ENCODE results near the gene UBE2E3. TPM values are rescaled to one million over a fixed set of nuclear protein-coding genes. Genes with fewer than 3 reads are reported as not detected.
A peak's percentile ranks its signal among the peaks of the same experiment; 100 is the strongest.

Gene UBE2E3
- total RNA-seq, 2 experiments from 2014 or later: 25.8 to 29.5 TPM

GRCh38 chr2:181041661-181042060, 61.3 kb downstream of the UBE2E3 start:
- intact Hi-C loops (cut with micrococcal nuclease): no loop called here
- Mint-ChIP-seq H3K4me3 (no peak overlapping the region), H3K27me3 (ENCODE audit: low read depth) (no peaks in the 10 kb centered on the region), H3K36me3 (ENCODE audit: low read depth) (no peaks in the 10 kb centered on the region), H3K4me1 (ENCODE audit: low read depth) (peaks cover 9% of the 10 kb centered on the region), H3K9me3 (no peaks in the 10 kb centered on the region), H3K27ac (no peak overlapping the region)
- CTCF ChIA-PET: interaction anchor here (0.6 kb wide), 2 partner anchors 30 to 44 kb away, joined by 3 read pairs; no protein-coding TSS in a partner anchor
- DNase-seq: peak; percentile 8

DNA sequence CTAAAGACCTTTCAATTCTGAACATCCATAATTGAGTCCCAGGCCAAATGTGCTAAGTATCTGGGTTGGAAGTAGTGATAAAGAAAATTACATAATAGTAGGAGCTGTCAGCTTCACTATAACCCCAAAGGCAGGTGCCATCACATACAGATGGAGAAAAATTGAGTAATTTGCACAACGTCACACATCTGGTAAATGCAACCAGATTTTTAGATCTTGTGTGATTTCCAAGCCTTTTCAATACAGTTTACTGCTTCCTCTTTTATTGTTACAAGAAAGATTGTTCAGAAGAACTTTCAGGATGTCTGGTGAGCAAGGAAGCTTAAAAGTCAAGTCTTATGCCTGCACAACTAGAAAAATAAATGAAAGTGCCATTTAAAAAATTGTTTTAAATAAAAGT, 62.3 kb downstream of the UBE2E3 start:
- intact Hi-C loops (cut with micrococcal nuclease): no loop called here
- CTCF ChIA-PET: no interaction called here
- peaks cover 5% of the 10 kb centered on the region for H3K4me1 Mint-ChIP-seq (ENCODE audit: low read depth)
- no peak overlapping the region for H3K27ac Mint-ChIP-seq
- H3K4me3 Mint-ChIP-seq: no peak overlapping the region
- no peaks in the 10 kb centered on the region for H3K27me3 Mint-ChIP-seq (ENCODE audit: low read depth)
- H3K36me3 Mint-ChIP-seq (ENCODE audit: low read depth): no peaks in the 10 kb centered on the region
- H3K9me3 Mint-ChIP-seq: no peaks in the 10 kb centered on the region
- no peak for DNase-seq

DNA sequence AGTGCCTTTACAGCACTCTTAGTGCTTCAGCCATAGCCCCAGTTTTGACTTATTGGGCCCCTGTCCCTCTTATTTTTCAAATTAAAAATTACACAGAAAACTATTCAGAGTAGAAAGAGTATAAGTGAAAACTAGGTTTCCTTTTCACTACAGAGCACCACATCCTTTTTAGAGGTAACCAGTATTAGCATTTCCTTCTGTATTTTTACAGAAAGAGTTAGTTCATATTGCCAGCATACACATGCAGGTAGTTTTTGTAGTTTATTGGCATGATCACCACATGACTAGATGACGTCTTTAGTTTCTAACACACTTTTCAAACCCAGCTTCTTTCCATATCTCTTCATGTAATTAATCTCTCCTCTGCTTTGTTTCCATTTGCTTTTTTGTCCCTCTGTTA, 66.4 kb downstream of the UBE2E3 start:
- no peak overlapping the region for H3K4me3 Mint-ChIP-seq
- no peaks in the 10 kb centered on the region for H3K36me3 Mint-ChIP-seq (ENCODE audit: low read depth)
- no peaks in the 10 kb centered on the region for H3K27me3 Mint-ChIP-seq (ENCODE audit: low read depth)
- no peak overlapping the region for H3K27ac Mint-ChIP-seq
- no peaks in the 10 kb centered on the region for H3K9me3 Mint-ChIP-seq
- CTCF ChIA-PET: interaction anchor here (1.2 kb wide), 1 partner anchor 10 kb away, joined by 3 read pairs; no protein-coding TSS in a partner anchor
- peaks cover 2% of the 10 kb centered on the region for H3K4me1 Mint-ChIP-seq (ENCODE audit: low read depth)
- no peak for DNase-seq
- intact Hi-C loops (cut with micrococcal nuclease): no loop called here

- H3K4me1 Mint-ChIP-seq (ENCODE audit: low read depth): peaks cover 9% of the 10 kb centered on the region
- no peak for DNase-seq
- no peaks in the 10 kb centered on the region for H3K9me3 Mint-ChIP-seq
- CTCF ChIA-PET: interaction anchor here (0.6 to 1.2 kb wide), 3 partner anchors 10 to 876 kb away, joined by 3 read pairs; no protein-coding TSS in a partner anchor
- intact Hi-C loops (cut with micrococcal nuclease): no loop called here
- no peak overlapping the region for H3K27ac Mint-ChIP-seq
- H3K4me3 Mint-ChIP-seq: no peak overlapping the region
- no peaks in the 10 kb centered on the region for H3K36me3 Mint-ChIP-seq (ENCODE audit: low read depth)
- no peaks in the 10 kb centered on the region for H3K27me3 Mint-ChIP-seq (ENCODE audit: low read depth)
These were observed 67.4 kb downstream of the UBE2E3 start for GRCh38 chr2:181047829-181048228.

- Mint-ChIP-seq H3K27ac (no peak overlapping the region), H3K4me3 (no peak overlapping the region), H3K9me3 (no peaks in the 10 kb centered on the region), H3K27me3 (ENCODE audit: low read depth) (no peaks in the 10 kb centered on the region), H3K4me1 (ENCODE audit: low read depth) (peaks cover 10% of the 10 kb centered on the region), H3K36me3 (ENCODE audit: low read depth) (no peaks in the 10 kb centered on the region)
- DNase-seq: no peak
- intact Hi-C loops (cut with micrococcal nuclease): loop anchor here (10.0 kb wide), 2 partner anchors 237 to 307 kb away; no protein-coding TSS in a partner anchor
- CTCF ChIA-PET: no interaction called here
These were observed 71.6 kb downstream of the UBE2E3 start for GRCh38 chr2:181051861-181052522.

- CTCF ChIA-PET: no interaction called here
- H3K4me1 Mint-ChIP-seq (ENCODE audit: low read depth): peaks cover 10% of the 10 kb centered on the region
- H3K4me3 Mint-ChIP-seq: no peak overlapping the region
- intact Hi-C loops (cut with micrococcal nuclease): loop anchor here (10.0 kb wide), 2 partner anchors 238 to 308 kb away; no protein-coding TSS in a partner anchor
- H3K9me3 Mint-ChIP-seq: no peaks in the 10 kb centered on the region
- no peak overlapping the region for H3K27ac Mint-ChIP-seq
- no peaks in the 10 kb centered on the region for H3K27me3 Mint-ChIP-seq (ENCODE audit: low read depth)
- H3K36me3 Mint-ChIP-seq (ENCODE audit: low read depth): no peaks in the 10 kb centered on the region
- DNase-seq: no peak
These were observed 72.1 kb downstream of the UBE2E3 start for GRCh38 chr2:181052523-181052891.

DNA sequence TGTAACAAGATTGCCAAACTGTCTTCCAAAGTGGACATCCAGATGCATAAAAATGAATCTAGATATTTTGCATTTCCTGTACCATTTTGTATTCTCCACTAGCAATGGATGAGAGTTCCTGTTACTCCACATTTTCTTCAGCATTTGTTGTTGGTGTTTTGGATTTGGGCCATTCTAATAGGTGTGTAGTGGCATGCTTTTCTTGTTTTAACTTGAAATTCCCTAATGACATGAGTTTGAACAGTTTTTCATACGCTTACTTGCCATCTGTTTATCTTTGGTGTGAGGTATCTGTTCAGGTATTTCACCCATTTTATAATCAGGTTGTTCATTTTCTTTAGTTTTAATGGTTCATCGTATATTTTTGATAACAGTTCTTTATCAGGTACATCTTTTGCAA, 73.9 kb downstream of the UBE2E3 start:
- H3K27me3 Mint-ChIP-seq (ENCODE audit: low read depth): no peaks in the 10 kb centered on the region
- H3K27ac Mint-ChIP-seq: no peak overlapping the region
- no peak overlapping the region for H3K4me3 Mint-ChIP-seq
- H3K9me3 Mint-ChIP-seq: no peaks in the 10 kb centered on the region
- no peak for DNase-seq
- H3K4me1 Mint-ChIP-seq (ENCODE audit: low read depth): peaks cover 10% of the 10 kb centered on the region
- CTCF ChIA-PET: no interaction called here
- intact Hi-C loops (cut with micrococcal nuclease): loop anchor here (10.0 kb wide), 2 partner anchors 239 to 309 kb away; no protein-coding TSS in a partner anchor
- H3K36me3 Mint-ChIP-seq (ENCODE audit: low read depth): no peaks in the 10 kb centered on the region

DNA sequence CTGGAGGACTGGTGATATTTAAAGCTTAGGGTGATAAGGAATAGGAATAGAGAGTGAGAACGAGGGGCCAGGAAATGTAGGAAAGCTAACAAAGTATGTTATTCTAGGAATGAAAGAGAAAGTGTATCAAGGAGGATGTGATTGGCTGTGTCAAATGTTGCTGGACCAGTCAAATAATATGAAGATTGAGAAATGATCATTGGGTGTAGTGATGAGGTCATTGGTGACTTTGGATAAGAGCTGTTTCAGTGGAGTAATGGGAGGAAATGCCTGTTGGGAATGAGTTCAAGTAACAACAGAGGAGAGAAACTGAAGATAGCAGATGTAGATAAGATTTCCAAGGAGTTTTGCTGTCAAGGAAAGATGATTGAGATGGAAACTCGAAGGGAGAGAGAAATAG, 74.4 kb downstream of the UBE2E3 start:
- CTCF ChIA-PET: no interaction called here
- Mint-ChIP-seq H3K4me3 (no peak overlapping the region), H3K27me3 (ENCODE audit: low read depth) (no peaks in the 10 kb centered on the region), H3K4me1 (ENCODE audit: low read depth) (peaks cover 10% of the 10 kb centered on the region), H3K36me3 (ENCODE audit: low read depth) (no peaks in the 10 kb centered on the region), H3K27ac (no peak overlapping the region), H3K9me3 (no peaks in the 10 kb centered on the region)
- DNase-seq: no peak
- intact Hi-C loops (cut with micrococcal nuclease): loop anchor here (5.0 to 10.0 kb wide), 3 partner anchors 240 to 813 kb away; no protein-coding TSS in a partner anchor

DNA sequence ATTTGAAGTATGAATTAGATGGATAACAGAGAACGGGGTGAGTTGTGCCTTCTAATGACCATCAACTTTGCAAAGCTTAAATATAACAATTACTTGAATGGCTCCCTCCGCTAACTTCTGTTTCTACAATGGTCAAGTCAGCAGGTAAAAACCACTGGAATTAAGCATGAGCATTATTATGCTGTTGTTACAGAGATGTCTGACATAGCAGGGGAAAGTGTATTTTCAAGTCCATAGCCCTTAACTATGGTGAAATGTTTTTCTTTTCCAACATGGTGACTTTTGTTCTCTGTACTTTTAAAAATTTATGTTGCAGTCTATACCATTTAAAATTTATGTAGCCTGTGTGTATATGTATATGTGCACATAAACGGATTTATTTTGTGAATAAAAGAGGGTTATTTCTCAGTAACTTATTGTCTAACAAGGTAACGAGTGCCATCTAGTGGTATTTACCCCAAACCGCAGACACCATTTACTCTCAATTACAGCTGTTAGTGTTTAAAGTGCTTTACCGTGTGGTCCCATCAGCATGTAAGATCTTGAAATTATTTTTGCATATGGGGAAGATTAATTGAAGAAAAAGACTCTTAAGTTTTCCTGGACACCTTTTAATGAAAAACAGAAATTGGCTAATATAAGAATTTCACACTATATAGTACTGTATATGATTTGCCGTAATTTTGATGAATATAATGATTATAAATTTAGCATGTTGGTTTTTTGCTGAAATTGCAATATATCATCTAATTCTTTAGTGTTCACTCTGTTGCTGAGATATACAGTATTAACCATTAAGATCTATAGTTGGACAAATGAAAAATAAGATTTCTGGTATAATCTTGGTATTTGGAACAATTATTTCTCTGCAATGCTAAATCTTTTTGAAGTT, 78.2 kb downstream of the UBE2E3 start:
- intact Hi-C loops (cut with micrococcal nuclease): loop anchor here (1.0 to 10.0 kb wide), 6 partner anchors 75 to 933 kb away; no protein-coding TSS in a partner anchor
- H3K9me3 Mint-ChIP-seq: no peaks in the 10 kb centered on the region
- no peaks in the 10 kb centered on the region for H3K27me3 Mint-ChIP-seq (ENCODE audit: low read depth)
- no peak overlapping the region for H3K4me3 Mint-ChIP-seq
- CTCF ChIA-PET: interaction anchor here (0.6 to 3.2 kb wide), 16 partner anchors 8 to 940 kb away, joined by 3 to 13 read pairs (median 3); partner anchors contain the start of gene UBE2E3
- H3K4me1 Mint-ChIP-seq (ENCODE audit: low read depth): no peaks in the 10 kb centered on the region
- no peak overlapping the region for H3K27ac Mint-ChIP-seq
- peaks cover under 1% of the 10 kb centered on the region for H3K36me3 Mint-ChIP-seq (ENCODE audit: low read depth)
- peak; percentile 61 for DNase-seq

DNA sequence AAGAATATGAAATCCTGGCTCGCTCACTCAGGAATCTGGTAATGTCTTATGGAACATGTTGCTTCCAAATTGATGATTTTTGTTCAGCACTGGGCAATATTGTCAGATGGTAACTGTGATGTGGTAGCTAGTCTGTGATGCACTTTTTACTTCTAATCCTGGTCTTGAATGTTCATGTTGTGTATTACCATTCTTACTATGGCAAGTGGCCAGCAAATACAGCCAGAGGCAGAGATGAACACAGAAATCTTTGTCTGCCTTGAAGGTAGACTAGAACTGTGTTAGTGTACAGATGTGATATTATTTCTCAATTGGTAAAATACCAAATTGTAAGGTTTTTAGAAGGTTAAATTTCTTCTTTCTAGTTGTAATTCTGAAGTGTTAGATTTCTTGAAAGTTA, 83.3 kb downstream of the UBE2E3 start:
- no peak for DNase-seq
- intact Hi-C loops (cut with micrococcal nuclease): no loop called here
- no peaks in the 10 kb centered on the region for H3K4me1 Mint-ChIP-seq (ENCODE audit: low read depth)
- CTCF ChIA-PET: no interaction called here
- H3K27ac Mint-ChIP-seq: no peak overlapping the region
- peaks cover 2% of the 10 kb centered on the region for H3K36me3 Mint-ChIP-seq (ENCODE audit: low read depth)
- no peak overlapping the region for H3K4me3 Mint-ChIP-seq
- no peaks in the 10 kb centered on the region for H3K27me3 Mint-ChIP-seq (ENCODE audit: low read depth)
- no peaks in the 10 kb centered on the region for H3K9me3 Mint-ChIP-seq

DNA sequence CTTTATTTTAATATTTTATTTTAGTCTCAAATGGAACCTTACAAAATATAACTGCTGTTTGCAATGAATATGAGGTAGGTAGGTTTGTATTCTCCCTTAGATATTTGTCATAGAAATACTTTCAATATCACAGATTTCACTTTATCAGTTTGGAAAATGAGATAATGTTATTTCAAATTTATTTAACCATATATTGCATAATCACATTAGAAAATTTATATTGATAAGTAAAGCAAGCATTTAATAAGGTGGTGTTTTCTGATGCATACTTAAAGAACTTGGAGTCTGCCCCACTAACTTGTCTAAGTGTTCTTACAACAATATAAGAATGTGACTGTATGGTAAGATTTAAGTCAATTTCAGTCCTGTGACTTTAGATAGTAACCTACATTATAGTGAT, 85.1 kb downstream of the UBE2E3 start:
- no peak overlapping the region for H3K4me3 Mint-ChIP-seq
- intact Hi-C loops (cut with micrococcal nuclease): no loop called here
- no peaks in the 10 kb centered on the region for H3K4me1 Mint-ChIP-seq (ENCODE audit: low read depth)
- H3K9me3 Mint-ChIP-seq: no peaks in the 10 kb centered on the region
- H3K36me3 Mint-ChIP-seq (ENCODE audit: low read depth): peaks cover 2% of the 10 kb centered on the region
- CTCF ChIA-PET: no interaction called here
- DNase-seq: no peak
- no peaks in the 10 kb centered on the region for H3K27me3 Mint-ChIP-seq (ENCODE audit: low read depth)
- no peak overlapping the region for H3K27ac Mint-ChIP-seq

GRCh38 chr2:181066333-181066732, 85.9 kb downstream of the UBE2E3 start:
- Mint-ChIP-seq H3K36me3 (ENCODE audit: low read depth) (peaks cover 2% of the 10 kb centered on the region), H3K27ac (no peak overlapping the region), H3K9me3 (no peaks in the 10 kb centered on the region), H3K27me3 (ENCODE audit: low read depth) (no peaks in the 10 kb centered on the region), H3K4me3 (no peak overlapping the region), H3K4me1 (ENCODE audit: low read depth) (no peaks in the 10 kb centered on the region)
- no peak for DNase-seq
- intact Hi-C loops (cut with micrococcal nuclease): no loop called here
- CTCF ChIA-PET: no interaction called here

All from activated naive CD4-positive, alpha-beta T cell treated with anti-CD3 and anti-CD28 coated beads for 36 hours (primary cell).